Natural killer cell (primary cell): ENCODE measurements around the gene TLE3. TPM values are rescaled to one million over a fixed set of nuclear protein-coding genes. Genes with fewer than 3 reads are reported as not detected.

Experiments used
- ATAC-seq, 3 donors: fragments of 150-1000 bp in 2 of 3; fragments of 200-7000 bp in 1 of 3; cut with Tn5 transposase; 1 replicate in 1 of 3; 2 replicates in 2 of 3; pipeline ENCODE4 v1.10.0; 2021; ENCODE audit warnings: mild to moderate bottlenecking in 2 of 3, moderate library complexity in 2 of 3
- DNase-seq, 2 donors: peaks; one replicate each; pipeline versions ENCODE4 v3.0.0 to v3.0.0-alpha.2; 2013 to 2021; ENCODE audit warnings: mixed read lengths in 1 of 2
- H3K27ac ChIP-seq: one replicate; pipeline ENCODE4 v1.5.1; 2013; ENCODE audit warnings: mild to moderate bottlenecking, low read length
- H3K27me3 ChIP-seq: one replicate; pipeline ENCODE4 v1.6.1; 2013; ENCODE audit warnings: low read length; ENCODE audit not compliant: control insufficient read depth, insufficient read depth
- H3K36me3 ChIP-seq: one replicate; pipeline ENCODE4 v1.6.1; 2013; ENCODE audit warnings: low read length; ENCODE audit not compliant: control insufficient read depth, insufficient read depth
- H3K4me1 ChIP-seq: one replicate; pipeline ENCODE4 v1.6.1; 2013; ENCODE audit warnings: low read length; ENCODE audit not compliant: control insufficient read depth, insufficient read depth
- H3K4me3 ChIP-seq: one replicate; pipeline ENCODE4 v1.5.1; 2013; ENCODE audit warnings: low read length
- H3K9me3 ChIP-seq: one replicate; pipeline ENCODE4 v1.6.1; 2013; ENCODE audit warnings: low read length; ENCODE audit not compliant: control insufficient read depth, insufficient read depth
- H3K27ac Mint-ChIP-seq, 2 donors: one replicate each; pipeline ENCODE4 v1.8.0; 2022; ENCODE audit warnings: mild to moderate bottlenecking in 2 of 2, mixed read lengths in 2 of 2, moderate library complexity in 1 of 2
- H3K27me3 Mint-ChIP-seq, 2 donors: one replicate each; pipeline ENCODE4 v1.8.0; 2022; ENCODE audit warnings: low read depth in 2 of 2, mixed read lengths in 2 of 2
- H3K36me3 Mint-ChIP-seq: one replicate; pipeline ENCODE4 v1.8.0; 2022; ENCODE audit warnings: mixed read lengths
- H3K4me1 Mint-ChIP-seq, 2 donors: one replicate each; pipeline ENCODE4 v1.8.0; 2022; ENCODE audit warnings: mixed read lengths in 2 of 2
- H3K4me3 Mint-ChIP-seq: one replicate; pipeline ENCODE4 v1.8.0; 2022; ENCODE audit warnings: mild to moderate bottlenecking, moderate library complexity, mixed read lengths
- H3K9me3 Mint-ChIP-seq, 2 donors: one replicate each; pipeline ENCODE4 v1.8.0; 2022; ENCODE audit warnings: mixed read lengths in 2 of 2
- WGBS: methylation state at CpG from one replicate; pipeline ENCODE4 v1.1.7; 2013; ENCODE audit warnings: missing lambda C conversion rate; ENCODE audit not compliant: insufficient coverage; 5-methylcytosine and 5-hydroxymethylcytosine counted together
- intact Hi-C: fragments of 100-400 bp; cut with micrococcal nuclease; formaldehyde crosslinking; loops from one replicate; pipeline ENCODE4 v1.14.2; 2022
- total RNA-seq, 4 donors: library from RNA; stranded (reverse); fragments of 120-200 nt in 1 of 4; gene quantifications; one replicate each; pipeline versions ENCODE4 v1.2.3 to v1.2.4, GENCODE V29; 2013 to 2022
- TF ChIP-seq, protein P1 (sequence below): fragments of 200-600 bp; IDR thresholded peaks from one replicate; pipeline ENCODE4 v1.8.0; 2022; ENCODE audit warnings: antibody characterized with exemption

TLE3 gene
- total RNA-seq, 3 donors from 2014 or later (not counting 1 experiment from before 2014, with no cell fraction given), result 32.1 to 94.9 (median 36.7) TPM

DNA sequence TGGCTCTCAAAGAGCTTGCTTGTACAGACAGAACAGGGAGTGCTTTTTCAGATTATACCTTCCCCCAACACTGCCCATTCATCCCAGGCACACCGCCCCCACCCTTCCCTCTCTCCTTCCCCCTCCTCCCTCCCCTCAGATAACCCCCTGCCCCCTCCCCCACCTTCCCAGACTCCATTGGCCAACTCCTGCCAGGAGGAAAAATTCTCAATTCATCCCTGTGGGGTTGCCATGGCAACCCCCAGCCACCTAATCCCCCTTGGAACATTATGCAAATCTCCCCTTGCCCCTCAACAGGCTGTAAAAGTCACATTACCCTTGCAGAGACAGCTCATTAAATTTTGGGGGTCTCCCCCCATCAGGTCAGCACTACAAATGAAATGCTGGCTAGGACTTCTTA, 14.3 kb downstream of the TLE3 start:
- no peak overlapping the region for H3K27ac ChIP-seq
- intact Hi-C loops, result no loop called here

DNA sequence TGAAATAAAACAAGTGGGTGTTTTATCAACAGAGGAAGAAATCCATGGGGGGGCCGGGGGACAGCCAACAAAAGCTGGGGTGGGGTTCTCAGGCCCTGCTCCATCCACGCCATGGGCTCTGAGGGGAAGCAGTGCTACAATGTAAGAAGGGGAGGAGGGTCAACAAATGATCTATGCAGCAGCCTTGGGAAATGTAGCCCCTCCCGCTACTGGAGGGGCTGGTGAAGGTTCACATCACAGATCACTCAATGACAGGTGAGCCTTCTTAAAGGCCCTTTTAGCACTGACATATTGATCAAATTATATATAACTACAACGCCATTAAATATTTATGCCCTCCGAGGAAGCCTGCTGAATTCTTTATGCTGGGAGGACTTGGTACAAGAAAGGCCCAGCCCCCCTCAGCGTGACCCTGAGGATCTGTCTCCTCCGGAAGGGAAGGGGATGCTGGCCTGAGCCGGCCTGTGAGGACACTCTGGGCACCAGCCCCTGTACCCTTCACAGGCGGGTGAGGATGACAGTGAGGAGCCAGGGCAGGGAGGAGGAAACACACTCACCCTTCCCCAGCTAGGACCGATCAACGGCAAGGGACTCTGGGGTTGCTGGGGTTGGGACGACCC, 15.3 kb downstream of the TLE3 start:
- H3K4me1 Mint-ChIP-seq, result peaks cover 18 to 43% of the 10 kb centered on the region in 2 donors
- DNase-seq, result no peak
- Histone ChIP-seq H3K27ac (no peak overlapping the region), H3K27me3 (no peaks in the 10 kb centered on the region), H3K36me3 (peaks cover 31% of the 10 kb centered on the region), H3K4me1 (peaks cover 20% of the 10 kb centered on the region), H3K4me3 (no peak overlapping the region), H3K9me3 (no peaks in the 10 kb centered on the region)
- TF ChIP-seq, protein P1, sequence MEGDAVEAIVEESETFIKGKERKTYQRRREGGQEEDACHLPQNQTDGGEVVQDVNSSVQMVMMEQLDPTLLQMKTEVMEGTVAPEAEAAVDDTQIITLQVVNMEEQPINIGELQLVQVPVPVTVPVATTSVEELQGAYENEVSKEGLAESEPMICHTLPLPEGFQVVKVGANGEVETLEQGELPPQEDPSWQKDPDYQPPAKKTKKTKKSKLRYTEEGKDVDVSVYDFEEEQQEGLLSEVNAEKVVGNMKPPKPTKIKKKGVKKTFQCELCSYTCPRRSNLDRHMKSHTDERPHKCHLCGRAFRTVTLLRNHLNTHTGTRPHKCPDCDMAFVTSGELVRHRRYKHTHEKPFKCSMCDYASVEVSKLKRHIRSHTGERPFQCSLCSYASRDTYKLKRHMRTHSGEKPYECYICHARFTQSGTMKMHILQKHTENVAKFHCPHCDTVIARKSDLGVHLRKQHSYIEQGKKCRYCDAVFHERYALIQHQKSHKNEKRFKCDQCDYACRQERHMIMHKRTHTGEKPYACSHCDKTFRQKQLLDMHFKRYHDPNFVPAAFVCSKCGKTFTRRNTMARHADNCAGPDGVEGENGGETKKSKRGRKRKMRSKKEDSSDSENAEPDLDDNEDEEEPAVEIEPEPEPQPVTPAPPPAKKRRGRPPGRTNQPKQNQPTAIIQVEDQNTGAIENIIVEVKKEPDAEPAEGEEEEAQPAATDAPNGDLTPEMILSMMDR, result no peak
- peaks cover 0 to 16% of the 10 kb centered on the region in 2 donors for H3K27me3 Mint-ChIP-seq
- intact Hi-C loops, result no loop called here
- no peak overlapping the region for H3K4me3 Mint-ChIP-seq
- H3K27ac Mint-ChIP-seq, result no peak overlapping the region
- ATAC-seq, result no peak
- WGBS, result 95% methylated on average over 8 of the region's 12 CpGs
- H3K36me3 Mint-ChIP-seq, result no peaks in the 10 kb centered on the region
- no peaks in the 10 kb centered on the region for H3K9me3 Mint-ChIP-seq

More for the DNA sequence above, 14.3 kb downstream of the TLE3 start:
- Mint-ChIP-seq H3K27me3 (peaks cover 0 to 16% of the 10 kb centered on the region in 2 donors), H3K4me1 (peaks cover 18 to 50% of the 10 kb centered on the region in 2 donors), H3K36me3 (no peaks in the 10 kb centered on the region), H3K4me3 (no peak overlapping the region), H3K9me3 (no peaks in the 10 kb centered on the region), H3K27ac (no peak overlapping the region)
- DNase-seq (no peak), ATAC-seq (no peak)
- H3K9me3 ChIP-seq, result no peaks in the 10 kb centered on the region
- no peaks in the 10 kb centered on the region for H3K27me3 ChIP-seq
- peaks cover 20% of the 10 kb centered on the region for H3K4me1 ChIP-seq
- TF ChIP-seq, protein P1, result no peak
- H3K4me3 ChIP-seq, result no peak overlapping the region
- 83% methylated on average over 1 of the region's 1 CpG for WGBS
- peaks cover 32% of the 10 kb centered on the region for H3K36me3 ChIP-seq

DNA sequence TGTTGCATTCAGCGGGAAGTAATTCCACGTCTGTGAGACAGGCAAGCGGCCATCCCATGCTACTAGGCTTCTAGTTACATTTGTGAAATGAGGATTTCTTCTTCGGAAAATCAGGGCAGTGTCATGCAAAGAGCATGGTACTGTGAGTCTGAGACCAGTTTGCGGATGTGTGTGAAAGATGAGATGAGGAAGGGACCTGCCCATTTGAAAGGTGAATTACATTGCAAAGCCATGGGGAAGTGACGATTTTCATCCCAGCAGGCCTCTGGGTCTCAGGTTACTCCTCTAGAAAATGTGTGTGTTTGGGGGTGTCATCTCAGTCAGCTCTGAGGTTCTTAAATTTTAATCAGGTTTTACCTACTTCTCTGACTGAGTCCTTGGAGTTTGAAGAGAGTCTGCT, 16.1 kb downstream of the TLE3 start:
- H3K4me1 ChIP-seq, result peaks cover 20% of the 10 kb centered on the region
- ATAC-seq, result no peak
- intact Hi-C loops, result no loop called here
- 98% methylated on average over 6 of the region's 6 CpGs for WGBS
- H3K36me3 ChIP-seq, result peaks cover 33% of the 10 kb centered on the region
- TF ChIP-seq, protein P1, result no peak
- H3K27ac ChIP-seq, result no peak overlapping the region
- H3K4me1 Mint-ChIP-seq, result peaks cover 18 to 37% of the 10 kb centered on the region in 2 donors
- no peak overlapping the region for H3K27ac Mint-ChIP-seq
- H3K36me3 Mint-ChIP-seq, result no peaks in the 10 kb centered on the region
- no peaks in the 10 kb centered on the region for H3K9me3 ChIP-seq
- no peaks in the 10 kb centered on the region for H3K9me3 Mint-ChIP-seq
- H3K4me3 Mint-ChIP-seq, result no peak overlapping the region
- no peaks in the 10 kb centered on the region for H3K27me3 ChIP-seq
- H3K4me3 ChIP-seq, result no peak overlapping the region
- peaks cover 0 to 16% of the 10 kb centered on the region in 2 donors for H3K27me3 Mint-ChIP-seq
- no peak for DNase-seq

DNA sequence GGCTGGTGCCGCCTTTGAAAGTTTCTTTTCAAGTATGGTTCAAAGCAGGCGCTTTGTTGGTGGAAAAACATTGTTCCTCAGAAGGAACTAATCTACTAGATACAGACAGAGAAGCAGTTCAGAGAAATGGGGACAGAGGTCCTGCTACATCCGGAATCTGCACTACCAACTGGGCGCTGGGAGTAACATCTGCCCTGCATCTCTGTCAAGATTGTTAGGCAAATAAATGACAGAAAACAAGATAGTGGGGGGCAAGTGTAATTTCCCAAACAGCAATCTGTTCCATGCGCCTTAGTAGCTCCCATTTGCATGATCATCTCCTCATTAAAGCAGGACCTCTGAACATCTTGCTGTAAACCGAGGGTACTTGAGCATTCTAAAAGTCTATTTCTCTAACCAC, 17.4 kb downstream of the TLE3 start:
- Mint-ChIP-seq H3K9me3 (no peaks in the 10 kb centered on the region), H3K27me3 (peaks cover 0 to 4% of the 10 kb centered on the region in 2 donors), H3K4me1 (peaks cover 15 to 34% of the 10 kb centered on the region in 2 donors), H3K4me3 (no peak overlapping the region), H3K27ac (no peak overlapping the region), H3K36me3 (no peaks in the 10 kb centered on the region)
- intact Hi-C loops, result no loop called here
- TF ChIP-seq, protein P1, result no peak
- Histone ChIP-seq H3K4me3 (no peak overlapping the region), H3K9me3 (no peaks in the 10 kb centered on the region), H3K27ac (no peak overlapping the region), H3K4me1 (peaks cover 17% of the 10 kb centered on the region), H3K36me3 (peaks cover 40% of the 10 kb centered on the region), H3K27me3 (no peaks in the 10 kb centered on the region)
- 95% methylated on average over 6 of the region's 6 CpGs for WGBS
- ATAC-seq (no peak), DNase-seq (no peak)
